HG03280 (cell line): ENCODE results near the gene DLEC1.

ENCODE experiments used
- ATAC-seq: cut with Tn5 transposase; IDR thresholded peaks from one replicate; pipeline ENCODE4 v1.9.1; 2021; ENCODE audit warnings: mild to moderate bottlenecking, moderate library complexity; ENCODE audit not compliant: unreplicated experiment

Gene DLEC1

GRCh38 chr3:38000965-38001455, 38.0 kb upstream of the DLEC1 start:
- no peak for ATAC-seq

DNA sequence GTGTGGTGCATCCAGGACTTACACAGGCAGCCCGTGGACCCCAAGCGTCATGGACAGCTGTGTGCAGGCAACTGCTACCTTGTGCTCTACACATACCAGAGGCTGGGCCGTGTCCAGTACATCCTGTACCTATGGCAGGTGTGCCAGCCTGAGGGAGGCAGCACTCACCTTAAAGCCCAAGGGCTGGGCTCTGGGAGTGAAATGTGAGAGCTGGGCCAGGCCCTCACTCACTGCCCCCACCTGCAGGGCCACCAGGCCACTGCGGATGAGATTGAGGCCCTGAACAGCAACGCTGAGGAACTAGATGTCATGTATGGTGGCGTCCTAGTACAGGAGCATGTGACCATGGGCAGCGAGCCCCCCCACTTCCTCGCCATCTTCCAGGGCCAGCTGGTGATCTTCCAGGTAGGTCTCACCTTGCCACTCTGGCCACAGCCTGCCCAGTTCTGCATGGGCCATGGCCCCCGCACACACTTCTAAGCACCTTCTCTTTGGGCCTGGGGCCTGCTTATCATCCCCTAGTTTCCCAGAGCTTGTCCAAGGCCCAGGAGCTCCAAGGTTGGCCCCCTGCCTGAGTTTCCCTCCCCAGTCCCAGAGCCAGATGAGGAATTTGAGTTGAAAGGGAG, 37.4 kb upstream of the DLEC1 start:
- no peak for ATAC-seq

DNA sequence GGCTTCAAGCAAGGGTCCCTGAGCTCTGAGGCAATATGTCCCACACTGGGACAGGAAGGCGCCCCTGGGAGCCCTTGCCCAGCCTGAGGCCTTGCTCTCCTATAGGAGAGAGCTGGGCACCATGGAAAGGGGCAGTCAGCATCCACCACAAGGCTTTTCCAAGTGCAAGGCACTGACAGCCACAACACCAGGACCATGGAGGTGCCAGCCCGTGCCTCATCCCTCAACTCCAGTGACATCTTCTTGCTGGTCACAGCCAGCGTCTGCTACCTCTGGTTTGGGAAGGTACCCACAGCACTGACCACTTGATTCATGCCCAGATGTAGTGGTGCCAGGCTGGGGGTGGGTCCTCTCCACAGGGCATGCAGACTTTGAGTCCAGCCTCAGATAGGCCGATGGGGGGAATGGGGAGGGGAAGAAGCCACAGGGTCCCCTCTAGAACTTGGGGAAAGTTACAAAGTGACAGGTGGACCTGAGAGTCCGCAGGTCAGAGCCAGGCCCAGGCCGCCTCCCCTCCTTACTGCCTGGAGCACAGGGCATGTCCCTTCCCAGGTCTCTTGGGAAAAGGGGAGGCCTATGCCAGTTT, 36.6 kb upstream of the DLEC1 start:
- no peak for ATAC-seq

DNA sequence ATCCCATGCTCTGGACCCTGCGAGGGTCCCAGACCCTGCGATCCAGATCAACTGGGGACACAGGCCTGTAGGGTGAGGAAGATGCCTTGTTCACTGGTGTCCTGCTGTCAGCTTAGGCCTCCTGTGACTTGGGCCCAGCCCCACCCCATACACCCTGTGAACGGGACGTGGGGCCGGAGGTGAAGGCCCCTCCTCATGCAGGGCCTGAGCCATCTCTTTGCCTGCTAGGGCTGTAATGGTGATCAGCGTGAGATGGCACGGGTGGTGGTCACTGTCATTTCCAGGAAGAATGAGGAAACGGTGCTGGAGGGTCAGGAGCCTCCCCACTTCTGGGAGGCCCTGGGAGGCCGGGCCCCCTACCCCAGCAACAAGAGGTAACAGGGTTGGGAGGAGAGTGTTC, 36.1 kb upstream of the DLEC1 start:
- ATAC-seq: no peak

- ATAC-seq: no peak
Measured at GRCh38 chr3:38003371-38003816, 35.6 kb upstream of the DLEC1 start.

DNA sequence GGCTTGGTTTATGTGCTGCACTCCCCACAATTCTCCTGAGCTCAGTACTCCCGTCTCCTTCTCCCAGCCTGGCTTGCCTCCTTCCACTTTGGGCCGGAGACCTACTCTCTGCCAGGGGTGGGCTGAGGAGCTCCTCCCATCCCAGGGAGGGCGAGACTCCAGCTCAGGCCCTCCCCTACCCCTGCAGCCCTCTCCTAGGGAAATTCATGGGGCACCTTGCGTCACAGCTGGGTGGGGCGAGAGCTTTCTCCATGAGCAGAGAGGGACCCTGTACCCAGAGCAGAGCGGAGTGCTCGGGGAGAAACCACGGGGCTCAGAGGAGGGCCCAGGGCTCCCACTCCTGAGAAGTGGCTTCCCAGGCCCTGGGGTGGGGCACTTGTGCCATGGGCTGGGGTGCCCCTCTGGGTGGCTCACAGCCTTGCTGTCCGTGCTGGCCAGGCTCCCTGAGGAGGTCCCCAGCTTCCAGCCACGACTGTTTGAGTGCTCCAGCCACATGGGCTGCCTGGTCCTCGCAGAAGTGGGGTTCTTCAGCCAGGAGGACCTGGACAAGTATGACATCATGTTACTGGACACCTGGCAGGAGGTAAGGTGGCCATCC, 35.1 kb upstream of the DLEC1 start:
- ATAC-seq: no peak

GRCh38 chr3:38004415-38005075, 34.5 kb upstream of the DLEC1 start:
- ATAC-seq: no peak

DNA sequence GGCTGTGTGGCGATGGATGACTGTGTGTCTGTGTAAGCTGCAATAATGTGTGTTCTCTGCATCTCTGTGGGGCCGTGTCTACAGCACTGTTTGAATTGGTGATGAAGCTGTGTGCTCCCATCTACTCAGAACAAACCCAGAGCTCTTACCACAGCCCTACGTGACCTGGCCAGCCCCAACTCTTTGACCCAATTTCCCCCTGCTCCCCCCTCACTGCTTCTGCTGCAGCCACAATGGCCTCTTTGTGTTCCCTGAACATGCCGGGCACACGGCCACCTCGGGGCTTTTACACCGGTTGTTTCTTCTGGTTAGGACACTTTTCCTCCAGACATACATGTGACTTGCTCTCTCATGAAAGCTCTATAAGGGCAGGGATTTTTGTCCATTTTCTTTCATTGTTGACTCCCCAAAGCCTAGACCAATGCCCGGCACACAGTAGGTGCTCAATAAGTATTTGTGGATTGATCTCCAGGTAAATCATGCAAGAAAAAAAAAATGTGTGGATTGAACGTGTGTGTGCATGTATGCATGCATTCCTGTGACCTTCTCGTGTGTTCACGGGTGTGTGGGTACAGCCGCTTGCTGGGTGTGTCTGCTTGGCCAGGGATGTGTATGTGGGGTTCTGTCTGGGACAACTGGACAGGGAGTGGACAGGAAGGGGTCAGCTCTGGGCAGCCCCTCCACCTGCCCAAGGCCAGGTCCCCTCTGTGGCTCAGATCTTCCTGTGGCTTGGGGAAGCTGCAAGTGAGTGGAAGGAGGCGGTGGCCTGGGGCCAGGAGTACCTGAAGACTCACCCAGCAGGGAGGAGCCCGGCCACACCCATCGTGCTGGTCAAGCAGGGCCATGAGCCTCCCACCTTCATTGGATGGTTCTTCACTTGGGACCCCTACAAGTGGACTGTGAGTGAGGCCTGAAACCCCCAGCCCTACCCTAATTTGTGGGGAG, 33.7 kb upstream of the DLEC1 start:
- ATAC-seq: no peak

- no peak for ATAC-seq
Measured at GRCh38 chr3:38006031-38006430, 33.0 kb upstream of the DLEC1 start.

- ATAC-seq: no peak
Measured at GRCh38 chr3:38006445-38006995, 32.5 kb upstream of the DLEC1 start.

DNA sequence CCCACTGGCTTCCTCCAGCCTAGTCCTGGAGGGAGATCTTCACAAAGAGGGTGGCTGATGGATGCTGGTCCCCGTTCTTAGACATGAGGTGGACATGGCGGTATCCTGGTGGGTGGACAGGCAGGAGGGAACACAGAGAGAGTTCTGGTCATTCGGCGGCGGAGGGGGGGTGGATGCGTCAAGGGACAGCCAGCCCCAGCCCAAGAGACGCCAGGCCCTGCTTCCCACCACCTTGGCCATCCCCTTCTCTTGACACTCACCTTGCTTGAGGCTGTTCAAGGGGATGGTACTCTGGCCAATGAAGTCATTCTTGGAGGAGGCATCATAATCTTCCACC, 31.3 kb upstream of the DLEC1 start:
- ATAC-seq: no peak

DNA sequence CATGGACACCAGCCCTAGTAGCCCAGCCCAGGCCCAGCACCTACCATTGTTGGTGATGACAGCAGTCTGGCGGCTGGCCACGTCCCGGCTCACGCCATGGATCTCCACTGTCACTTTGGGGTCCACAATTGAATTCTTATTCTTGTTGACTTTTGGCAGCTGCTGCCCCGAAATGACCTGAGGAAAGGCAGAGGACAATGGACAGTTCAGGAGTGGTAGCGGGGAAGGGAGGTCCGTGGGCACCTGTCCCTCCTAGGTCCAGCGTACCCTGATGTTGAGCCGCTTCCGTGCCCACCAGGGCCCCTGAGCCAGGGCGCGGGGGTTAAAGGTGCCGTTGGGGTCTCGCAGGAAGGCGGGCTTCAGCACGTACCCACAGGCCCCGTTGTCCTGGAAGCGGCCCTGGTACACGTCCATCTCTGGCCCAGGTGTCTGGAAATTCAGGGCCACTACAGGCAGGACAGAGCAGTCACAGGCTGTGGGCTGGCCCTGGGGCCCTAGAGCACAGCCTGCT, 30.8 kb upstream of the DLEC1 start:
- no peak for ATAC-seq

DNA sequence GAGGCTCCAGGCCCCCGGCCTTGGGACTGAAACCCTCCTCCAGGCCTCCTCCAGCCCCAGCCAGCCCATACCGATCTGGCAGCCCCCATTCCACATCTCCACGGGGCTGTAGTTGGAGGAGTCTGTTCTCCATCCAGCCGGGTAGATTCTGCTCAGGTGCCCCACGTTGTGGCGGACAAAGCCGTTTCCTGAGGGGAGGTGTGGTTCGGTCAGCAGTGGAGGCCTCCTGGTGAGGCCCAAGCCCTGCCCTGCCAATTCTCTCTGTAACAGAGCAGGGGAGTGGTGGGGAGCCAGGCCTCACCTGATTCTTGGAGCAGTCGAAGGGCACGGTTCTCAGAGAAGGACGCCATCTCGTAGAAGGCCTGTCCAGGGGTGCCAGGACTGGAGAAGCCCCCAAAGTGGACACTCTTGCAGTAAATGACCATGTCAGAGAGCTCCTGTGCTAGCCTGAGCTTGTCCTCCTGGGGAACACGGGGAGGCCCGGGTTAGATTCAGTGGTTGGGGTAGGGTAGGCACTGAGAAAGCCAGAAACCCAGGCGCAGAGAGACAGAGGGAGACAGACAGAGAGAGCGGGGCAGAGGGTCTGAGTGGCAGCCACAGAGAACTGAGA, 29.9 kb upstream of the DLEC1 start:
- no peak for ATAC-seq

- ATAC-seq: no peak
Measured at GRCh38 chr3:38009807-38010591, 29.0 kb upstream of the DLEC1 start.

- no peak for ATAC-seq
Measured at GRCh38 chr3:38011111-38011510, 27.9 kb upstream of the DLEC1 start.

GRCh38 chr3:38015485-38015884, 23.5 kb upstream of the DLEC1 start:
- ATAC-seq: no peak

DNA sequence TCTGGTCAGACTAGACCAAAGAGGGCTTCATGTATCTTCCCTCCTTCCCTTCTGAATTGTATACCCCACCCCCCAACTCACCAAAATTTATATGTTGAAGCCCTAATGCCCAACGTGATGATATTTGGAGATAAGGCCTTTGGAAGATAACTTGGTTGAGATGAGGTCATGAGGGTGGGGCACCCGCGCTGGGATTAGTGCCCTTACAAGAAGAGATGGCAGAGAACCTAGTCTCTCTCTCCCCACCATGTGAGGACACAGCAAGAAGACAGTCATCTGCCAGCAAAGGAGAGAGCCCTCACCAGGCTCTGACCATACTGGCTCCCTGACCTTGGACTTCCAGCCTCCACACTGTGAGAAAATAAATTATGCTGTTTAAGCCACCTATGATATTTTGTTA, 23.0 kb upstream of the DLEC1 start:
- ATAC-seq: no peak

DNA sequence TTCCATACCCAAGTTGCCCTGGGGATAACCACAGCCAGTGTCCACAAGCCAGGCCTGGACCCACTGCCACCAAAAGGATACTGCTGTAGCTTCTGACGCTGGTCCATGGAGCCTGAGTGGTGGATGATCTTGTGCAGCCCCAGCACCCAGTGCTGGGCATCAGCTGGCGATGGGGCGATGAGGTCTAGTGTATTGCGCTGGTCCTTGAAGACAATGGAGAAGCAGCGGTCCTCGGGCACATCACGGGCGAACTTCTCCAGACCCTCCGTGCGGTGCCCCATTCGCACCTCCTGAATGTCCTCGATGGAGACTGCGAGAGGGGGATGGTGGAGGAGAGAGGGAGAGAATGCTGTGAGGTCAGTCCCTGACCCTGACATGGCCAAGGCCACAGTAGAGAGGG, 22.6 kb upstream of the DLEC1 start:
- ATAC-seq: no peak

- no peak for ATAC-seq
Measured at GRCh38 chr3:38016847-38017444, 22.1 kb upstream of the DLEC1 start.
